T1000 (cell line): ENCODE results near the gene CCDC148.
A peak's percentile ranks its signal among the peaks of the same experiment; 100 is the strongest.
"Not testable (repeated sequence)": the region's sequence is repeated elsewhere in the genome, so short reads cannot be mapped to it uniquely, and the experiment has no call there.

Experiments
- DNase-seq: peaks from one replicate; lab custom pipeline; 2025; ENCODE audit warnings: mixed read lengths; lab: John Stamatoyannopoulos, UW

The CCDC148 gene

GRCh38 chr2:158481116-158481515, 24.6 kb upstream of the CCDC148 start:
- DNase-seq, result no peak

- DNase-seq, result no peak
Measured at GRCh38 chr2:158478816-158479215, 22.3 kb upstream of the CCDC148 start.

- no peak for DNase-seq
Measured at GRCh38 chr2:158478237-158478636, 21.7 kb upstream of the CCDC148 start.

GRCh38 chr2:158477202-158477601, 20.6 kb upstream of the CCDC148 start:
- DNase-seq, result no peak

- DNase-seq, result not testable (repeated sequence)
Measured at GRCh38 chr2:158474526-158475011, 18.0 kb upstream of the CCDC148 start.

GRCh38 chr2:158473719-158474392, 17.3 kb upstream of the CCDC148 start:
- no peak for DNase-seq

- not testable (repeated sequence) for DNase-seq
Measured at GRCh38 chr2:158473300-158473699, 16.7 kb upstream of the CCDC148 start.

- DNase-seq, result not testable (repeated sequence)
Measured at GRCh38 chr2:158472829-158473228, 16.3 kb upstream of the CCDC148 start.

- DNase-seq, result no peak
Measured at GRCh38 chr2:158467248-158467647, 10.7 kb upstream of the CCDC148 start.

GRCh38 chr2:158464426-158465281, 8.1 kb upstream of the CCDC148 start:
- no peak for DNase-seq

GRCh38 chr2:158463496-158464095, 7.0 kb upstream of the CCDC148 start:
- DNase-seq, result no peak

GRCh38 chr2:158460632-158461297, 4.2 kb upstream of the CCDC148 start:
- no peak for DNase-seq

- DNase-seq, result no peak
Measured at GRCh38 chr2:158459161-158460003, 2.8 kb upstream of the CCDC148 start.

GRCh38 chr2:158458617-158458920, 2.0 kb upstream of the CCDC148 start:
- no peak for DNase-seq

- peak; percentile 55 for DNase-seq
Measured at GRCh38 chr2:158457826-158458616, 1.5 kb upstream of the CCDC148 start.

- DNase-seq, result peak; percentile 39
Measured at GRCh38 chr2:158457092-158457825, 706 bp upstream of the CCDC148 start.

- no peak for DNase-seq
Measured at GRCh38 chr2:158443606-158444005, 12.9 kb downstream of the CCDC148 start.

GRCh38 chr2:158439062-158439461, 17.5 kb downstream of the CCDC148 start:
- DNase-seq, result not testable (repeated sequence)

GRCh38 chr2:158433716-158434115, 22.8 kb downstream of the CCDC148 start:
- DNase-seq, result not testable (repeated sequence)

- DNase-seq, result no peak
Measured at GRCh38 chr2:158432117-158432516, 24.4 kb downstream of the CCDC148 start.
